ENCODE results near the gene KRTCAP3.
"Not testable (repeated sequence)": the region's sequence is repeated elsewhere in the genome, so short reads cannot be mapped to it uniquely, and the experiment has no call there.

DNA sequence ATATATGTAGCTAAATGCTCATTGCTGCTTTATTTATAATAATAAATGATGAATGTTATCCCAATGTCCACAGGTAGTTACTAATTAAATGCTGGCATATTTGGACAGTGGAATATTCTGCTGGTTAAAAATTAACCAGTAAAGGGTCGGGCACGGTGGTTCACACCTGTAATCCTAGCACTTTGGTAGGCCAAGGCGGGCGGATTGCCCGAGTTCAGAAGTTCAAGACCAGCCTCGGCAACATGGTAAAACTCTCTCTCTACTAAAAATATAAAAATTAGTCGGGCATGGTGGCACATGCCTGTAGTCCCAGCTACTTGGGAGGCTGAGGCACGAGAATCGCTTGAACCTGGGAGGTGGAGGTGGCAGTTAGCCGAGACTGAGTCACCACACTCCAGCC, 17.1 kb upstream of the KRTCAP3 start:
- not testable (repeated sequence) for TF ChIP-seq POLR2A (IDR thresholded peaks at IDR 0.05)
- TF ChIP-seq, protein P1, sequence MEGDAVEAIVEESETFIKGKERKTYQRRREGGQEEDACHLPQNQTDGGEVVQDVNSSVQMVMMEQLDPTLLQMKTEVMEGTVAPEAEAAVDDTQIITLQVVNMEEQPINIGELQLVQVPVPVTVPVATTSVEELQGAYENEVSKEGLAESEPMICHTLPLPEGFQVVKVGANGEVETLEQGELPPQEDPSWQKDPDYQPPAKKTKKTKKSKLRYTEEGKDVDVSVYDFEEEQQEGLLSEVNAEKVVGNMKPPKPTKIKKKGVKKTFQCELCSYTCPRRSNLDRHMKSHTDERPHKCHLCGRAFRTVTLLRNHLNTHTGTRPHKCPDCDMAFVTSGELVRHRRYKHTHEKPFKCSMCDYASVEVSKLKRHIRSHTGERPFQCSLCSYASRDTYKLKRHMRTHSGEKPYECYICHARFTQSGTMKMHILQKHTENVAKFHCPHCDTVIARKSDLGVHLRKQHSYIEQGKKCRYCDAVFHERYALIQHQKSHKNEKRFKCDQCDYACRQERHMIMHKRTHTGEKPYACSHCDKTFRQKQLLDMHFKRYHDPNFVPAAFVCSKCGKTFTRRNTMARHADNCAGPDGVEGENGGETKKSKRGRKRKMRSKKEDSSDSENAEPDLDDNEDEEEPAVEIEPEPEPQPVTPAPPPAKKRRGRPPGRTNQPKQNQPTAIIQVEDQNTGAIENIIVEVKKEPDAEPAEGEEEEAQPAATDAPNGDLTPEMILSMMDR (IDR thresholded peaks at IDR 0.05): not testable (repeated sequence)
